H1 (cell line): ENCODE data around the gene SCCPDH. TPM values are rescaled to one million over a fixed set of nuclear protein-coding genes. Genes with fewer than 3 reads are reported as not detected.

Experiments
- CTCF ChIA-PET: fragments of 300-600 bp; sonication (Branson Sonifier 250); formaldehyde crosslinking; loops from one replicate; lab custom pipeline; 2021; ENCODE audit not compliant: partially characterized antibody; lab: Charles Lee
- POLR2A ChIA-PET: fragments of 300-600 bp; sonication (Branson Sonifier 250); formaldehyde crosslinking; loops from one replicate; lab custom pipeline; 2021; ENCODE audit warnings: inconsistent platforms; ENCODE audit not compliant: partially characterized antibody; lab: Charles Lee
- DNase-seq, 2 experiments: peaks; one replicate each; pipeline versions ENCODE4 v3.0.0 to v3.0.0-alpha.2; 2010 to 2022; ENCODE audit warnings: low spot score in 2 of 2, low read depth in 1 of 2, mixed read lengths in 1 of 2
- FAIRE-seq: peaks from 2 replicates; lab custom pipeline; 2011; peaks lifted over from hg19 to GRCh38; lab: Jason Lieb, UNC
- H2AFZ ChIP-seq: 2 replicates; pipeline ENCODE4 v1.8.1; 2012; ENCODE audit warnings: low read length, inconsistent platforms
- H2AK5ac ChIP-seq: 2 replicates; pipeline ENCODE4 v1.6.1; 2013; ENCODE audit warnings: low read depth, low read length
- H2BK120ac ChIP-seq: replicated peaks from 2 replicates; pipeline ENCODE3; 2013; ENCODE audit warnings: low read depth, low read length, inconsistent platforms
- H2BK12ac ChIP-seq: 2 replicates; pipeline ENCODE4 v1.6.1; 2013; ENCODE audit warnings: low read depth, low read length
- H2BK15ac ChIP-seq: 2 replicates; pipeline ENCODE4 v1.6.1; 2013; ENCODE audit warnings: low read length
- H2BK20ac ChIP-seq: 2 replicates; pipeline ENCODE4 v1.6.1; 2013; ENCODE audit warnings: low read length
- H2BK5ac ChIP-seq: 2 replicates; pipeline ENCODE4 v1.6.1; 2013; ENCODE audit warnings: low read depth, low read length
- H3K14ac ChIP-seq: 2 replicates; pipeline ENCODE4 v1.6.1; 2013; ENCODE audit warnings: inconsistent platforms; ENCODE audit not compliant: insufficient read length
- H3K18ac ChIP-seq: 2 replicates; pipeline ENCODE4 v1.6.1; 2013; ENCODE audit warnings: low read length; ENCODE audit errors: extremely low read depth
- H3K23ac ChIP-seq: 2 replicates; pipeline ENCODE4 v1.6.1; 2013; ENCODE audit warnings: inconsistent platforms; ENCODE audit not compliant: insufficient read length
- H3K23me2 ChIP-seq: 2 replicates; pipeline ENCODE4 v1.6.1; 2013; ENCODE audit warnings: low read depth, low read length
- H3K27ac ChIP-seq: 2 replicates; pipeline ENCODE4 v1.6.1; 2011; ENCODE audit warnings: low read depth, low read length, inconsistent platforms
- H3K27me3 ChIP-seq, 4 experiments: replicated peaks in 1 of 4; 1 replicate in 1 of 4; 2 replicates in 3 of 4; pipeline versions ENCODE4 v1.6.1 to v1.8.1; 2011 to 2013; ENCODE audit warnings: low read length in 3 of 4, mild to moderate bottlenecking in 3 of 4, inconsistent platforms in 2 of 4, mixed read lengths in 2 of 4, moderate library complexity in 1 of 4; ENCODE audit not compliant: control insufficient read depth in 3 of 4, insufficient read depth in 3 of 4; ENCODE audit errors: extremely low read depth in 1 of 4
- H3K36me3 ChIP-seq, 4 experiments: 2 replicates each; pipeline versions ENCODE4 v1.6.1 to v1.8.1; 2011 to 2013; ENCODE audit warnings: mild to moderate bottlenecking in 4 of 4, low read length in 3 of 4, moderate library complexity in 2 of 4, control low read depth in 1 of 4, inconsistent platforms in 1 of 4; ENCODE audit not compliant: insufficient read depth in 4 of 4, control insufficient read depth in 2 of 4
- H3K4ac ChIP-seq: replicated peaks from 2 replicates; pipeline ENCODE3; 2013; ENCODE audit warnings: low read length, low read depth, mixed read lengths, inconsistent platforms; ENCODE audit not compliant: insufficient read length
- H3K4me1 ChIP-seq, 4 experiments: replicated peaks in 1 of 4; 1 replicate in 1 of 4; 2 replicates in 3 of 4; pipeline versions ENCODE4 v1.6.1 to v1.8.1; 2011 to 2013; ENCODE audit warnings: low read length in 3 of 4, inconsistent platforms in 2 of 4, mixed read lengths in 1 of 4; ENCODE audit not compliant: insufficient read depth in 4 of 4, control insufficient read depth in 3 of 4
- H3K4me2 ChIP-seq, 2 experiments: 2 replicates each; pipeline versions ENCODE4 v1.6.1 to v1.8.1; 2011 to 2013; ENCODE audit warnings: low read depth in 2 of 2, low read length in 2 of 2, control low read depth in 1 of 2, inconsistent platforms in 1 of 2, mild to moderate bottlenecking in 1 of 2; ENCODE audit not compliant: insufficient read depth in 1 of 2
- H3K4me3 ChIP-seq, 4 experiments: fragments of 200-600, 300-600 bp in 1 of 4; sonication (generic), shearing (Covaris generic), sonication (Bioruptor Twin) in 1 of 4; 2 replicates each; pipeline versions ENCODE4 v1.5.1 to v1.8.1; 2011 to 2016; ENCODE audit warnings: low read length in 4 of 4, low read depth in 3 of 4, control low read depth in 2 of 4, inconsistent platforms in 2 of 4, mild to moderate bottlenecking in 2 of 4, mixed read lengths in 1 of 4, moderate library complexity in 1 of 4; ENCODE audit not compliant: insufficient read depth in 2 of 4; ENCODE audit errors: extremely low read depth in 1 of 4
- H3K56ac ChIP-seq: replicated peaks from 2 replicates; pipeline ENCODE3; 2013; ENCODE audit warnings: low read depth, mild to moderate bottlenecking, mixed read lengths, low read length, inconsistent platforms; ENCODE audit not compliant: insufficient read length
- H3K79me1 ChIP-seq: 2 replicates; pipeline ENCODE4 v1.6.1; 2013; ENCODE audit warnings: low read depth, low read length, control low read depth
- H3K79me2 ChIP-seq, 2 experiments: 2 replicates each; pipeline versions ENCODE4 v1.6.1 to v1.8.1; 2012 to 2013; ENCODE audit warnings: low read length in 2 of 2, mild to moderate bottlenecking in 2 of 2, inconsistent platforms in 1 of 2; ENCODE audit not compliant: insufficient read depth in 2 of 2, control insufficient read depth in 1 of 2
- H3K9ac ChIP-seq, 4 experiments: replicated peaks in 1 of 4; 1 replicate in 1 of 4; 2 replicates in 3 of 4; pipeline versions ENCODE4 v1.6.1 to v1.8.1; 2011 to 2013; ENCODE audit warnings: low read depth in 3 of 4, low read length in 3 of 4, control low read depth in 2 of 4, mild to moderate bottlenecking in 2 of 4, moderate library complexity in 2 of 4, inconsistent platforms in 1 of 4; ENCODE audit errors: extremely low read depth in 1 of 4
- H3K9me3 ChIP-seq, 2 experiments: 2 replicates each; pipeline versions ENCODE4 v1.6.1 to v1.8.1; 2012 to 2013; ENCODE audit warnings: mild to moderate bottlenecking in 2 of 2, moderate library complexity in 2 of 2, control low read depth in 1 of 2, inconsistent platforms in 1 of 2, low read depth in 1 of 2, low read length in 1 of 2, mixed read lengths in 1 of 2; ENCODE audit not compliant: insufficient read depth in 2 of 2
- H4K20me1 ChIP-seq, 2 experiments: replicated peaks in 1 of 2; 2 replicates each; pipeline versions ENCODE3 to v1.8.1; 2011 to 2013; ENCODE audit warnings: inconsistent platforms in 2 of 2, low read length in 2 of 2, mild to moderate bottlenecking in 1 of 2; ENCODE audit not compliant: insufficient read depth in 2 of 2, control insufficient read depth in 1 of 2
- H4K5ac ChIP-seq: 2 replicates; pipeline ENCODE4 v1.6.1; 2013; ENCODE audit warnings: low read length, low read depth, mixed read lengths, inconsistent platforms; ENCODE audit not compliant: insufficient read length
- H4K8ac ChIP-seq: 2 replicates; pipeline ENCODE4 v1.8.0; 2013; ENCODE audit warnings: mild to moderate bottlenecking, moderate library complexity, low read length, inconsistent platforms; ENCODE audit not compliant: insufficient read depth; ENCODE audit errors: extremely low read depth
- H4K91ac ChIP-seq: replicated peaks from 2 replicates; pipeline ENCODE3; 2013; ENCODE audit warnings: low read length, mixed read lengths, inconsistent platforms; ENCODE audit not compliant: insufficient read length
- BCL11A ChIP-seq, 2 experiments: IDR thresholded peaks; one replicate each; pipeline ENCODE4 v1.6.1; 2011; ENCODE audit warnings: low read depth in 2 of 2, low read length in 2 of 2, mild to moderate bottlenecking in 2 of 2
- CREB1 ChIP-seq: IDR thresholded peaks from 2 replicates; pipeline ENCODE4 v1.6.1; 2012; ENCODE audit warnings: inconsistent platforms
- EGR1 ChIP-seq: IDR thresholded peaks from 2 replicates; pipeline ENCODE4 v1.6.1; 2011; ENCODE audit warnings: low read depth, low read length, borderline replicate concordance
- EZH2 ChIP-seq: fragments of 200-600 bp; sonication (generic); IDR thresholded peaks from 2 replicates; pipeline ENCODE4 v1.7.1; 2012; ENCODE audit warnings: low read depth, mild to moderate bottlenecking, moderate library complexity, low read length, inconsistent platforms; ENCODE audit not compliant: severe bottlenecking
- FOSL1 ChIP-seq: IDR thresholded peaks from 2 replicates; pipeline ENCODE4 v1.6.1; 2011; ENCODE audit warnings: mild to moderate bottlenecking, low read depth, low read length, moderate library complexity; ENCODE audit not compliant: insufficient read depth
- GABPA ChIP-seq: IDR thresholded peaks from 2 replicates; pipeline ENCODE4 v1.6.1; 2011; ENCODE audit warnings: mild to moderate bottlenecking, low read length, moderate library complexity, borderline replicate concordance; ENCODE audit not compliant: insufficient read depth
- JUN ChIP-seq: IDR thresholded peaks from 2 replicates; pipeline ENCODE4 v1.6.1; 2011; ENCODE audit warnings: low read depth, mild to moderate bottlenecking, improper control_type of control experiment, low read length
- JUND ChIP-seq: IDR thresholded peaks from 2 replicates; pipeline ENCODE4 v1.6.1; 2011; ENCODE audit warnings: mild to moderate bottlenecking, improper control_type of control experiment, low read length
- NRF1 ChIP-seq: IDR thresholded peaks from 2 replicates; pipeline ENCODE4 v1.6.1; 2011; ENCODE audit warnings: mild to moderate bottlenecking, low read depth, low read length, improper control_type of control experiment
- POLR2A ChIP-seq, 2 experiments: IDR thresholded peaks; 1 replicate in 1 of 2; 2 replicates in 1 of 2; pipeline ENCODE4 v1.6.1; 2011; ENCODE audit warnings: low read depth in 2 of 2, low read length in 2 of 2, mild to moderate bottlenecking in 2 of 2; ENCODE audit errors: control extremely low read depth in 1 of 2
- POU5F1 ChIP-seq: IDR thresholded peaks from 2 replicates; pipeline ENCODE4 v1.6.1; 2011; ENCODE audit warnings: low read depth, mild to moderate bottlenecking, low read length, moderate library complexity
- SIN3A ChIP-seq, 2 experiments: IDR thresholded peaks in 1 of 2; conservative IDR thresholded peaks in 1 of 2; 2 replicates each; pipeline ENCODE4 v1.6.1; 2011 to 2012; ENCODE audit warnings: low read length in 2 of 2, improper control_type of control experiment in 1 of 2, low read depth in 1 of 2, mild to moderate bottlenecking in 1 of 2
- SIRT6 ChIP-seq: IDR thresholded peaks from one replicate; pipeline ENCODE4 v1.7.1; 2012; ENCODE audit warnings: low read length, inconsistent platforms
- SP2 ChIP-seq: IDR thresholded peaks from 2 replicates; pipeline ENCODE4 v1.6.1; 2012; ENCODE audit warnings: mild to moderate bottlenecking, low read length, inconsistent platforms
- SUZ12 ChIP-seq: fragments of 200-600 bp; sonication (generic); IDR thresholded peaks from 2 replicates; pipeline ENCODE4 v1.6.1; 2012; ENCODE audit warnings: mild to moderate bottlenecking, inconsistent platforms, low read length, moderate library complexity, mixed read lengths
- ZNF274 ChIP-seq: IDR thresholded peaks from 2 replicates; pipeline ENCODE4 v1.7.0; 2012; ENCODE audit warnings: low read length, borderline replicate concordance; ENCODE audit errors: extremely low read depth
- WGBS, 2 experiments: shearing (Covaris generic) in 1 of 2; methylation state at CpG; one replicate each; pipeline versions ENCODE4 v1.1.6 to v1.1.7; 2013 to 2015; ENCODE audit warnings: low lambda C conversion rate in 2 of 2, mixed read lengths in 2 of 2, inconsistent platforms in 1 of 2, low coverage in 1 of 2, missing lambda C conversion rate in 1 of 2; ENCODE audit not compliant: insufficient replicate concordance in 2 of 2, insufficient coverage in 1 of 2, insufficient read length in 1 of 2; ENCODE audit errors: extremely low coverage in 1 of 2, missing lambda C conversion rate in 1 of 2; 5-methylcytosine and 5-hydroxymethylcytosine counted together
- polyA plus RNA-seq, 7 experiments: library from polyadenylated mRNA; depleted of rRNA in 3 of 7; stranded (reverse) in 5 of 7; unstranded in 2 of 7; fragments of >200 nt in 5 of 7; fragments of 200-250 nt in 2 of 7; gene quantifications; 1 replicate in 5 of 7; 2 replicates in 1 of 7; 4 replicates in 1 of 7; pipeline versions ENCODE4 v1.2.1 to v1.2.3, GENCODE V29; 2011 to 2013; ENCODE audit warnings: missing spikeins in 2 of 7, mixed read lengths in 2 of 7
- total RNA-seq: library from RNA; stranded (reverse); fragmentation: NEBNext Ultra II Directional; extraction: Animal tissue kit (Norgen Biotek cat#: 25700); gene quantifications from 2 replicates; pipeline ENCODE4 v1.2.1, GENCODE V29; 2021

The SCCPDH gene
- total and polyA plus RNA-seq, 2 of the 8 experiments (the other 6 are each of a cell fraction or from before 2014, with no cell fraction given): 9.5 to 17.0 TPM

- H3K79me1 ChIP-seq: no peaks in the 10 kb centered on the region
- H3K27me3 ChIP-seq: no peaks in the 10 kb centered on the region
- no peak overlapping the region for H2BK120ac ChIP-seq
- H3K9me3 ChIP-seq: no peaks in the 10 kb centered on the region
- no peaks in the 10 kb centered on the region for H3K79me2 ChIP-seq
- no peaks in the 10 kb centered on the region for H3K23me2 ChIP-seq
- peaks cover 0 to 8% (median 6%) of the 10 kb centered on the region in 4 experiments; a peak in 6 of 7 replicates for H3K4me1 ChIP-seq
- no peak overlapping the region for H4K91ac ChIP-seq
- H2BK12ac ChIP-seq: no peak overlapping the region
- DNase-seq (no peak), FAIRE-seq (no peak)
- no peak overlapping the region for H2BK20ac ChIP-seq
- no peak overlapping the region for H3K14ac ChIP-seq
- 84% methylated on average over 3 of the region's 3 CpGs; no CpG with 5 or more reads in 1 of the 2 experiments for WGBS, 2 experiments
- no peak overlapping the region for H4K5ac ChIP-seq
- H3K36me3 ChIP-seq: no peaks in the 10 kb centered on the region
- H2AK5ac ChIP-seq: no peak overlapping the region
- no peak overlapping the region for H3K4me3 ChIP-seq
- no peak overlapping the region for H3K4me2 ChIP-seq
- H3K4ac ChIP-seq: no peak overlapping the region
- H3K27ac ChIP-seq: no peak overlapping the region
- H3K23ac ChIP-seq: no peak overlapping the region
- ChIA-PET CTCF (interaction anchor here (0.7 to 1.5 kb wide), 3 partner anchors 9 to 16 kb away, joined by 3 to 4 read pairs (median 3); no protein-coding TSS in a partner anchor), POLR2A (interaction anchor here (1.1 kb wide), 1 partner anchor 10 kb away, joined by 3 read pairs; no protein-coding TSS in a partner anchor)
- no peak overlapping the region for H3K56ac ChIP-seq
- H4K20me1 ChIP-seq: no peaks in the 10 kb centered on the region
- no peak overlapping the region for H2BK15ac ChIP-seq
- no peak overlapping the region for H3K9ac ChIP-seq
- H3K18ac ChIP-seq: no peak overlapping the region
- H2BK5ac ChIP-seq: no peak overlapping the region
- no peak overlapping the region for H4K8ac ChIP-seq
- H2AFZ ChIP-seq: no peak overlapping the region
- TF ChIP-seq POLR2A (IDR thresholded peaks at IDR 0.05; ENCODE audit: control extremely low read depth in 1 of 2, low read depth in 2 of 2, low read length in 2 of 2) (no peak), CREB1 (no peak), FOSL1 (no peak), BCL11A (IDR thresholded peaks at IDR 0.05; ENCODE audit: low read depth in 2 of 2, low read length in 2 of 2) (no peak), JUND (no peak), EZH2 (no peak), SP2 (no peak), EGR1 (no peak), SUZ12 (no peak), GABPA (no peak), SIN3A (conservative IDR thresholded peaks at IDR 0.05 in 1 of 2, IDR thresholded peaks at IDR 0.05 in 1 of 2; ENCODE audit: low read depth in 1 of 2, low read length in 2 of 2) (no peak), NRF1 (no peak), ZNF274 (no peak), POU5F1 (no peak), JUN (no peak), SIRT6 (no peak)
These were observed 76.1 kb downstream of the SCCPDH start for GRCh38 chr1:246800356-246800755.
